Upper lobe of left lung (tissue), 6 donors: Measurements from ENCODE around the gene B3GALT6. TPM values are rescaled to one million over a fixed set of nuclear protein-coding genes. Genes with fewer than 3 reads are reported as not detected.

Experiments
- ATAC-seq, 2 donors: fragments of 200-7000 bp; cut with Tn5 transposase; one replicate each; pipeline ENCODE4 v1.9.1; 2022; ENCODE audit warnings: mild to moderate bottlenecking in 2 of 2, moderate library complexity in 2 of 2; ENCODE audit not compliant: low FRiP score in 2 of 2
- DNase-seq, 2 donors: peaks; one replicate each; pipeline ENCODE4 v3.0.0-alpha.2; 2019 to 2020
- H3K27ac ChIP-seq, 4 donors: fragments of 200-600 bp; sonication (generic); one replicate each; pipeline ENCODE4 v1.5.1; 2016 to 2019
- H3K27me3 ChIP-seq, 4 donors: fragments of 200-600 bp; sonication (generic); one replicate each; pipeline ENCODE4 v1.5.1; 2017 to 2019
- H3K36me3 ChIP-seq, 4 donors: fragments of 200-600 bp; sonication (generic); one replicate each; pipeline ENCODE4 v1.5.1; 2016 to 2019
- H3K4me1 ChIP-seq, 4 donors: fragments of 200-600 bp; sonication (generic); one replicate each; pipeline ENCODE4 v1.5.1; 2018 to 2019
- H3K4me3 ChIP-seq, 4 donors: fragments of 200-600 bp; sonication (generic); one replicate each; pipeline ENCODE4 v1.5.1; 2017 to 2019; ENCODE audit warnings: mild to moderate bottlenecking in 2 of 4, moderate library complexity in 1 of 4
- H3K9me3 ChIP-seq, 4 donors: fragments of 200-600 bp; sonication (generic); one replicate each; pipeline ENCODE4 v1.5.1; 2018 to 2019
- EP300 ChIP-seq, 4 donors: sonication (generic); formaldehyde crosslinking; IDR thresholded peaks; one replicate each; pipeline ENCODE4 v1.5.1; 2017; ENCODE audit warnings: antibody characterized with exemption in 4 of 4, control low read depth in 2 of 4
- POLR2A ChIP-seq, 4 donors: fragments of 450-650 bp; IDR thresholded peaks; one replicate each; pipeline ENCODE4 v1.5.1; 2016 to 2017; ENCODE audit warnings: antibody characterized with exemption in 4 of 4, mild to moderate bottlenecking in 2 of 4
- POLR2AphosphoS5 ChIP-seq, 2 donors: sonication (generic); formaldehyde crosslinking; IDR thresholded peaks; one replicate each; pipeline ENCODE4 v1.5.1; 2017; ENCODE audit warnings: antibody characterized with exemption in 2 of 2
- WGBS, 2 donors: methylation state at CpG; one replicate each; pipeline ENCODE4 v1.1.5; 2017 to 2018; 5-methylcytosine and 5-hydroxymethylcytosine counted together
- total RNA-seq, 6 donors: library from RNA; depleted of rRNA in 4 of 6; stranded (reverse); fragments of >200 nt in 4 of 6; gene quantifications; one replicate each; pipeline versions ENCODE4 v1.1.0 to v1.2.1, GENCODE V29; 2016 to 2021
- TF ChIP-seq, protein P1 (sequence below), 6 experiments: fragments of 450-650 bp in 4 of 6; fragments of 200-600 bp in 2 of 6; sonication (generic) in 2 of 6; IDR thresholded peaks; one replicate each; pipeline ENCODE4 v1.5.1; 2016 to 2019; ENCODE audit warnings: antibody characterized with exemption in 6 of 6
- donor health status: DM: no; HTN: no; CAD: no; lungs with moderate emphysema.
- donor health status: DM: no; HTN: yes; CAD: no; lungs with severe emphysema.

Gene B3GALT6
- total RNA-seq, result 10 to 100 TPM; 15.2 to 31.3 (median 19.9) TPM

DNA sequence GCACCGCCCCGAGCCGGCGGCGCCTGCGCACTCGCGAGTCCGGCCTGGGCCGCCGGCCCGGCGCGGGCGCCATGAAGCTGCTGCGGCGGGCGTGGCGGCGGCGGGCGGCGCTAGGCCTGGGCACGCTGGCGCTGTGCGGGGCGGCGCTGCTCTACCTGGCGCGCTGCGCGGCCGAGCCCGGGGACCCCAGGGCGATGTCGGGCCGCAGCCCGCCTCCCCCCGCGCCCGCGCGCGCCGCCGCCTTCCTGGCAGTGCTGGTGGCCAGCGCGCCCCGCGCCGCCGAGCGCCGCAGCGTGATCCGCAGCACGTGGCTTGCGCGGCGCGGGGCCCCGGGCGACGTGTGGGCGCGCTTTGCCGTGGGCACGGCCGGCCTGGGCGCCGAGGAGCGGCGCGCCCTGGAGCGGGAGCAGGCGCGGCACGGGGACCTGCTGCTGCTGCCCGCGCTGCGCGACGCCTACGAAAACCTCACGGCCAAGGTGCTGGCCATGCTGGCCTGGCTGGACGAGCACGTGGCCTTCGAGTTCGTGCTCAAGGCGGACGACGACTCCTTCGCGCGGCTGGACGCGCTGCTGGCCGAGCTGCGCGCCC, at the start of gene B3GALT6:
Gene B3GALT6, plus strand, starts transcription at position 30 of the 588 bp plus-strand sequence. Its CDS starts 42 bp downstream, at position 72.
- H3K36me3 ChIP-seq, result peaks cover 8 to 17% (median 15%) of the 10 kb centered on the region in 4 donors
- no peak for DNase-seq
- H3K9me3 ChIP-seq, result peaks cover 0 to 3% (median 0%) of the 10 kb centered on the region in 4 donors
- ATAC-seq, result no peak
- peak within 1 kb of the TSS; percentile 81 to 96 (median 90) for H3K27ac ChIP-seq
- H3K4me3 ChIP-seq, result peak within 1 kb of the TSS; percentile 76 to 97 (median 86)
- peaks cover 0 to 1% (median 0%) of the 10 kb centered on the region in 4 donors for H3K27me3 ChIP-seq
- TF ChIP-seq POLR2AphosphoS5 (IDR thresholded peaks at IDR 0.05) (no peak), POLR2A (IDR thresholded peaks at IDR 0.05) (no peak), EP300 (IDR thresholded peaks at IDR 0.05) (no peak)
- TF ChIP-seq, protein P1, sequence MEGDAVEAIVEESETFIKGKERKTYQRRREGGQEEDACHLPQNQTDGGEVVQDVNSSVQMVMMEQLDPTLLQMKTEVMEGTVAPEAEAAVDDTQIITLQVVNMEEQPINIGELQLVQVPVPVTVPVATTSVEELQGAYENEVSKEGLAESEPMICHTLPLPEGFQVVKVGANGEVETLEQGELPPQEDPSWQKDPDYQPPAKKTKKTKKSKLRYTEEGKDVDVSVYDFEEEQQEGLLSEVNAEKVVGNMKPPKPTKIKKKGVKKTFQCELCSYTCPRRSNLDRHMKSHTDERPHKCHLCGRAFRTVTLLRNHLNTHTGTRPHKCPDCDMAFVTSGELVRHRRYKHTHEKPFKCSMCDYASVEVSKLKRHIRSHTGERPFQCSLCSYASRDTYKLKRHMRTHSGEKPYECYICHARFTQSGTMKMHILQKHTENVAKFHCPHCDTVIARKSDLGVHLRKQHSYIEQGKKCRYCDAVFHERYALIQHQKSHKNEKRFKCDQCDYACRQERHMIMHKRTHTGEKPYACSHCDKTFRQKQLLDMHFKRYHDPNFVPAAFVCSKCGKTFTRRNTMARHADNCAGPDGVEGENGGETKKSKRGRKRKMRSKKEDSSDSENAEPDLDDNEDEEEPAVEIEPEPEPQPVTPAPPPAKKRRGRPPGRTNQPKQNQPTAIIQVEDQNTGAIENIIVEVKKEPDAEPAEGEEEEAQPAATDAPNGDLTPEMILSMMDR (IDR thresholded peaks at IDR 0.05), result peak in 3 of 6 experiments; percentile 10 to 29 (median 21)
- peaks cover 32 to 56% (median 34%) of the 10 kb centered on the region in 4 donors for H3K4me1 ChIP-seq
- 13% methylated on average over 8 of the region's 100 CpGs; no CpG with 5 or more reads in 1 of the 2 donors for WGBS, 2 donors

DNA sequence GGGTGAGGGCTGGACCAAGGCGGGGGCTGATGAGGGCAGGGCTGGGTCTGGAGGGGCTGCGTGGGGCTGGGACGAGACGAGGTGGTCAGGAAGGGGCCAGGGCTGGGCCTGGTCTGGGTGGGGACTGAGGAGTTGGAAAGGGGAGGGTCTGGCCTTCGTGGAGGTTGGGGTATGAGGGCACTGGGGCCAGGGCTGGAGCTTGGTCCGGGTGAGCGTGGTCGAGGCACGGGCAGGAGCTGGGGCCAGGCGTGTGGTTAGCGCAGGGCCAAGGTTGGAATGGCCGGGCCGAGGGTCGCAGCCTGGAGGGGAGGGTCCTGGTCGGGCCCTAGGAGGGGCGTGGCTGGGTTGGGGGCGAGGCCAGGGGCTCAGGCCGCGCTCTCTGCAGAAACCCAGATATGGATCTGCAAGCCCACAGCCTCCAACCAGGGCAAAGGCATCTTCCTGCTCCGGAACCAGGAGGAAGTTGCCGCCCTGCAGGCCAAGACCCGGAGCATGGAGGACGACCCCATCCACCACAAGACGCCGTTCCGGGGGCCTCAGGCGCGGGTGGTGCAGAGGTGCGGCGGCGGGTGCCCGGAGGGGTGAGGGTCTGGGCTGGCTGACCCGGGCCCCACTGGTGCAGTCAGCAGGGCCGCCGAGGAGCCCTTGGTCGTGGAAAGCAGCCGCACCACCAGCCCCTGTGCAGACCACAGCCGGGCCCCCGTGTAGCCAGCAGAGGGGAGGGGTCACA, 49.4 kb upstream of the B3GALT6 start:
- Histone ChIP-seq H3K27ac (peak overlapping the region in 1 of 4 donors; percentile 61), H3K4me3 (peak overlapping the region in 3 of 4 donors; percentile 26 to 41 (median 30))
- peak in 1 of 2 donors; percentile 27 for ATAC-seq

DNA sequence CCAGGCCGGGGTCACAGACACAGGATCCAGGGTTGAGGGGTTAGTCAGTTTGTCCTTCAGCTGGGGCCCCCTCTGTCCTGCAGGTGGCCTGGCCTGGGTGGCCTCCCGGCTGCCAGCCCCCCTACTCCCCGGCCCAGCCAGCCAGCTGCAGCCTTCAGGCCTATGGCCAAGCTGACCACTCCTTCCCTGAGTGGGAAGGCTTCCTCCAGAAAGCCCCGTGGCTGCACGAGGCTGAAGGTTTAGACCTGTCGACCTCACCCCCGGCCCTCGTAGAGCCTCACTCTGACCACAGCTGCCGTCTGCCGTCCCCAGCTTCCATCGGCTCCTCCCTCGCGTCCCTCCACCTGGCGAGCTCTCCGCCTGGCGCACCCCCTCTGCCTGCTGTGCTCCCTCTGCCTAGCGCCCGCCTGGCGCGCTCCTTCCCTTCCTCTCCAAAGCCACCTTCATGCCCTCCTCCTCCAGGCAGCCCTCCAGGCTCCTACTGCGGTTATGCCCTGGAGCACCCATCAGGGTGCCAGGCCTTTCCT, 48.8 kb upstream of the B3GALT6 start:
- Histone ChIP-seq H3K4me3 (peak overlapping the region in 3 of 4 donors; percentile 26 to 41 (median 30)), H3K27ac (peak overlapping the region in 1 of 4 donors; percentile 61)
- WGBS, 2 donors, result 83 to 84% methylated on average over 19 to 20 of the region's 21 CpGs

More for the DNA sequence above, 49.4 kb upstream of the B3GALT6 start:
- peaks cover 0 to 17% (median 5%) of the 10 kb centered on the region in 4 donors for H3K4me1 ChIP-seq
- TF ChIP-seq POLR2AphosphoS5 (IDR thresholded peaks at IDR 0.05) (no peak), POLR2A (IDR thresholded peaks at IDR 0.05) (no peak), EP300 (IDR thresholded peaks at IDR 0.05) (no peak)
- TF ChIP-seq, protein P1 (IDR thresholded peaks at IDR 0.05), result no peak
- DNase-seq, result peak in 1 of 2 donors; percentile 75
- no peaks in the 10 kb centered on the region for H3K27me3 ChIP-seq
- no peaks in the 10 kb centered on the region for H3K36me3 ChIP-seq
- H3K9me3 ChIP-seq, result no peaks in the 10 kb centered on the region
- 41 to 74% methylated on average over 16 to 39 of the region's 39 CpGs for WGBS, 2 donors

DNA sequence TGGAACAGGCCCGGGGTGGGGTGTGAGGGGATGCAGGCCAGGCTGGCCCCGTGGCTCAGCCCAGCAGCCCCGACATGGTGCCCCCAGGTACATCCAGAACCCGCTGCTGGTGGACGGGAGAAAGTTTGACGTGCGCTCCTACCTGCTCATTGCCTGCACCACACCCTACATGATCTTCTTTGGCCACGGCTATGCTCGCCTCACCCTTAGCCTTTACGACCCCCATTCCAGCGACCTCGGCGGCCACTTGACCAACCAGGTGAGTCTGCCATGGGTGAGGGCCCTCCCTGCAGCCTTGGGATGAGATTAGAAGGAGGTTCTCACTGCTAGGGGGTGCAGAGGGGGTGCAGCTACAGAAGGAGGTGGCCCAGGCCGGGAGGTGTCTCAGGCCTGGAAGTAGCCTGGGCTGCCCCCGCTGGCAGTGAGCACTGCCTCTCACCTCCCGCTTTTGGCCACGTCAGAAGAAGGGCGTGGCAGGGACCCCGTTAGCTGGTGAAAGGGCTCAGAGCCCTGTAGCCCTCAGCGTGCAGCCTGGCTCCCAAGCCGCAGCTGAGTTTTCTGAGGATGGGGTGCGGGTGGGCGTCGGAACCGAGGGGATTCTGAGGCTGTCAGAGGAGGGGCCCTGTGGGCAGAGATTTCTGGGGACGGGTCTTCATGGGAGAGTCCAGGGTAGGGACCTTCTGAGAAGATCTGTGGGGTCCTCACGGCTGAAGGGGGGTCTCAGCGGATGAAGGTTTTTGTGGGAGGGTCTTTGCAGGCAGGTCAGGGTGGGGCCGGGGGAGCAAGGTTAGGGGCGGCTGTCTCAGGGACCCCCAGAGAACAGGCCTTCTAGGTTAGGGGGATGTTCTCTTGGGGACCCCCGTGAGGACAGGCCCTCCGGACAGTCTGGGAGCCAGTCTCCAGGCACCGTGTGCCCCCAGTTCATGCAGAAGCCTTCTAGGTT, 47.9 kb upstream of the B3GALT6 start:
- no peak for TF ChIP-seq POLR2AphosphoS5 (IDR thresholded peaks at IDR 0.05)
- H3K27ac ChIP-seq, result no peak overlapping the region
- no peaks in the 10 kb centered on the region for H3K36me3 ChIP-seq
- H3K4me1 ChIP-seq, result peaks cover 0 to 17% (median 5%) of the 10 kb centered on the region in 4 donors
- ATAC-seq (no peak), DNase-seq (peak in 1 of 2 donors; percentile 47)
- no peaks in the 10 kb centered on the region for H3K9me3 ChIP-seq
- H3K27me3 ChIP-seq, result no peaks in the 10 kb centered on the region
- 88 to 91% methylated on average over 24 to 33 of the region's 33 CpGs for WGBS, 2 donors
- no peak overlapping the region for H3K4me3 ChIP-seq

More for the DNA sequence above, 48.8 kb upstream of the B3GALT6 start:
- no peaks in the 10 kb centered on the region for H3K27me3 ChIP-seq
- H3K36me3 ChIP-seq, result no peaks in the 10 kb centered on the region
- H3K4me1 ChIP-seq, result peaks cover 0 to 17% (median 5%) of the 10 kb centered on the region in 4 donors
- H3K9me3 ChIP-seq, result no peaks in the 10 kb centered on the region
- ATAC-seq (peak in 1 of 2 donors; percentile 5), DNase-seq (peak in 1 of 2 donors; percentile 80)
- TF ChIP-seq POLR2AphosphoS5 (IDR thresholded peaks at IDR 0.05) (no peak), POLR2A (IDR thresholded peaks at IDR 0.05) (no peak), EP300 (IDR thresholded peaks at IDR 0.05) (no peak)
- TF ChIP-seq, protein P1 (IDR thresholded peaks at IDR 0.05), result no peak
